GM19324 (cell line): ENCODE data around the gene SERPINH1.

Source experiments
- ATAC-seq: cut with Tn5 transposase; IDR thresholded peaks from one replicate; pipeline ENCODE4 v1.9.1; 2021; ENCODE audit warnings: mild to moderate bottlenecking, moderate library complexity; ENCODE audit not compliant: unreplicated experiment, low FRiP score

Gene SERPINH1

DNA sequence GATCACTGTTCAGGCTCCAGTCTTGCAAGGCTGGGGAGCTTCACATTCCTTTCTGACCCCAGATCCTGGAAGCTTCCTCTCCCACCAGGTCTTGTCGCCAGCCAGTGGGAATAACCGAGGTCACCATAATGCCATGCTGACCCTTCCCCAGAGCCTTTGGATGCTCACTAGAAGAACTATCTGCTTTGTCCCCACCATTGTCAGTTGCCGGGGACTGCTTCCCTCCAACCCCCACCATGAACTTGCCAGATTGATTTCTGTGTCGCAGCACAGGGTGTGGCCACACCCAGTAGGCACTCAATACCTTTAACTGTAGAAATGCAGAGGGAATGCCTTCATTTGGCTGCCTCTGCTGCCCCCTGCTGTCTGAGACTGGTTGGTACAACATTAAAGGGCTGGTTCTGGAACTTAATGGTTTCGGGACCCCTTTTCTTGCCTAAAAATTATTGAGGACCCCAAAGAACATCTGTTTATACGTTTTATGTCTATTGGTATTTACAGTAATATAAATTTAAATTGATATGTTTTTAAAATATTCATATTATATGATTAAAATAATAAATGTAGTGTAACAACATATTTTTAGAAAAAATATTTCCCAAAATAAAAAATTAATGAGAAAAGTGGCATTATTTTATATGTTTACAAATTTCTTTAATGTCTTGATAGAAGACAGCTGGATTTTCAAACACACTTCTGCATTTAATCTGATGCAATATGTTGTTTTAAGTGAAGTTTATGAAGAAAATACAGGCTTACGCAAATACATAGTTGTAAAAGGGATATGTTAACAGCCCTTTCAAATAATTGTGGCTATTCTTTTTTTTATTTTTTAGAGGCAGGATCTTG, 29.6 kb upstream of the SERPINH1 start:
- ATAC-seq: no peak

DNA sequence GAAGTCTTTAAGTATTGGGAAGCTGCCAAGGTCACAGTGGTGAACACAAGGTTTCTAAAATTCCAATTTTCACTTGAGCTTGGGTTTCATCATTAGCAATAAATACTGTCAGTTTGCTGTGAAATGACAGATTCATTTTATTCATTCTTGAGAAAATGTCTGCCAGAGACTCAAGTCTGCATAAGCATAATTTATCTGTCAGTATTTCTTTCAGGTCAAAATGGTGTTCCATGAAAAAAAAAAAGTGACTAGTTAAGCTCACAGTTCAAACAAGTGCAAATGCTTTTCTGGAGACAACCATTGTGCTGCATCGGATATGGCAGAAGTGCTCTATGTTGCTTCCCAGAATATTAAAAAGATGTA, 28.2 kb upstream of the SERPINH1 start:
- no peak for ATAC-seq

GRCh38 chr11:75534259-75535069, 27.6 kb upstream of the SERPINH1 start:
- no peak for ATAC-seq

GRCh38 chr11:75535071-75535470, 27.0 kb upstream of the SERPINH1 start:
- ATAC-seq: no peak

- peak; percentile 83 for ATAC-seq
Observed at GRCh38 chr11:75536786-75537641, 25.0 kb upstream of the SERPINH1 start.

DNA sequence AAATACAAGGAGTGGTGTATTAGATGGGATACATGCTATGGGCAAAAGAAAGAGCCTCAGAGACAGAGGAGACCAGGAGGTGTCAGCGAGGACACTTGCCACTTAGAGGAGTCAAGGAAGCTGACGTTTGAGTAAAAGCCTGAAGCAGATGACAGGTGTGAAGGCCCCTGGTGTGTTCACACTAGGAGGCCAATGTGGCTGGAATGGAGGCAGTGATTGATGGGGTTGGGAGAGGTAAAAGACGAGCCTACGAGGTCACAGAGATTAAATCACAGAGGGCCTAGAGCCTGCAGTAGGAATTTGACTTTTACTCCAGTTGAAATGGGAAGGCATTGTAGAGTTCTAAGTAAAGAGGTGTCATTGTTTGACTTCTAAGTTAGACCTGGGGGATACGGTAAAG, 24.3 kb upstream of the SERPINH1 start:
- ATAC-seq: peak; percentile 4

- no peak for ATAC-seq
Observed at GRCh38 chr11:75538150-75538942, 23.7 kb upstream of the SERPINH1 start.

- no peak for ATAC-seq
Observed at GRCh38 chr11:75539459-75540334, 22.4 kb upstream of the SERPINH1 start.

GRCh38 chr11:75541193-75542087, 20.6 kb upstream of the SERPINH1 start:
- ATAC-seq: no peak

DNA sequence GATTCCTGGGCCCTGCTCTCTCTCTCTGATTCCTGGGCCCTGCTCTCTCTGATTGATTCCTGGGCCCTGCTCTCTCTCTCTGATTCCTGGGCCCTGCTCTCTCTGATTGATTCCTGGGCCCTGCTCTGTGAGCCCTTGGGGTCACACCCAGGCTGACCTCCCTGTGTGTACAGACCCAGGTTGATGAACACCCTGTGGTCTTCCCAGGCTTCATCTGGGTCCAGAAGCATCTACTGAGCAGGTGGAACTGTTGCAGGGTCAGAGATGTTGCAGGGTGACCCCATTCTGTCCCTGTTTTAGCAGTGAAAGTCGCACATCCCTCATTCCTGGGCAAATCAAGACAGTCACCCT, 20.0 kb upstream of the SERPINH1 start:
- ATAC-seq: no peak

DNA sequence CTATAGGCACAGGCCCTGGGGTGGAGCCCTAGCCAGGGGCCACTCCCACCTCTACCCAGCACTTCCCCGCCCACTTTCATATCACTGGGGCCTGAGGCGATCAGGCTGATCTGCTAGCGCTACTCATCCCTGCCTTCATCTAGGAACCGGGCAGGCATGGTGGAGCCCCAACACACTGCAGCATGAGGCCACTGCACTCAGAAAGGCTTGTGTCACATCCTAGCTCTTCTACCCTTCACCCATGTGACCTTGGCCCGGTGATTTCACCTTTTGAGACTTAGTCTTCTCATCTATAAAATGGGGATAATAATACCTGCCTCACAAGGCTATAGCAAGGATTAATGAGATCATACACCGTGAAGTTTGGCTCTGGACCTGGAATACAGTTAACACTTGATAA, 18.2 kb upstream of the SERPINH1 start:
- no peak for ATAC-seq

- no peak for ATAC-seq
Observed at GRCh38 chr11:75547177-75547576, 14.9 kb upstream of the SERPINH1 start.

DNA sequence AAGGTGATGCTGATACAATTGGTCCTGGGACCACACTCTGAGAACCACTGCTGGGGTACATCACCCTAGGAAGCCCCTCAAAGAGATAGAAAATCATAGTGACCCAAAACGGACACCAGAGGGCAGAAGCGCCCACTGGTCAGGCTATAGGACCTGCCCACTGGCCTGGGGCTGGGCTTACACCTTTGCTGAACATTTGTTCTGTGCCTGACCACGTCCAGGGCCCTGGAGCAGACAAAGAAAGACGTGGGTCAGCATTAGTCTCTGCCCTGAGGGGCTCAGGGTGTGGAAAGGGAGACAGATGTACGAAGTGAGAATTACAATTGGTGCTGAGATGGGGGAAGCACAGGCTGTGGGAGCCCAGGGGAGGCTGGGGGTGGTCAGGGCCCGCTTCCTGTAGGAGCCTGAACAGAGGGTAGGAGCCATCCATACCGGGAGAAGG, 14.4 kb upstream of the SERPINH1 start:
- ATAC-seq: no peak

DNA sequence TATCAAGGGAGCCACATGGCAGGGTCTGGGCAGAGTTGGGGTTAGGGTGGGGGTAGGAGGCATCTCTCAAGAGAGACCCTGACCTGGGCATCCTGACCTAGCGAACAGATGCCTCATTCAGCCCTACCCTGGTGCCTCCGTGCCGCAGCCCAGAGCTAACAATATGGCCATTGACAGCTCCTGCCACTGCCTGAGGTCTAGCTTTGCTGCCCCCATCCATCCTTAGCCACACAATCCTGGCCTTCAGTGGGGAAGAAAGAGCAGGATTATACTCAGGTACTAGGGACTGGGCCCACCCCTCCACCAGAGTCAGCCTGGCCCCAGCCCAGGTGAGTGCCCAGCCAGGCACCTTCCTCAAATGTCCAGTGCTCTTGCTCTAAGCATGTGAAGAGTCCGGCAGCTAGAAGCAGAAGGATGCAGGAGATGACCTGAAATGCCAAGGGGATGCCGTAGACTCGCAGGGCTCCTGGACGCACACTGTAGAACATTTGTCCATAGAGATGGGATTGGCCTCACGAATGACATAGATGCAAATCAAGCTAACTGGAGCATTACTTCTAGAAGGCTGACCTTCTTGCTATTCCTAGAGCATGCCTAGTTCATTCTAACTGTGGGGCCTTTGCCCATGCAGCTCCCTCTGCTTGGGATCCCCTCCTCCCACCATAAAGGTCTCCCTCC, 13.3 kb upstream of the SERPINH1 start:
- no peak for ATAC-seq

GRCh38 chr11:75549370-75549958, 12.6 kb upstream of the SERPINH1 start:
- ATAC-seq: no peak

GRCh38 chr11:75553182-75553581, 8.9 kb upstream of the SERPINH1 start:
- ATAC-seq: no peak

- ATAC-seq: no peak
Observed at GRCh38 chr11:75553889-75554257, 8.2 kb upstream of the SERPINH1 start.
